WI38 (cell line): Measurements from ENCODE around the gene FADS2.

Experiments used
- H3K4me3 ChIP-seq: 2 replicates; pipeline ENCODE4 v1.5.1; 2011; ENCODE audit warnings: low read depth, mild to moderate bottlenecking, control low read depth, low read length
- TF ChIP-seq, protein P1 (sequence below): IDR thresholded peaks from 2 replicates; pipeline ENCODE4 v1.5.1; 2012; ENCODE audit warnings: low read depth, mild to moderate bottlenecking, control low read depth, low read length

FADS2 gene

DNA sequence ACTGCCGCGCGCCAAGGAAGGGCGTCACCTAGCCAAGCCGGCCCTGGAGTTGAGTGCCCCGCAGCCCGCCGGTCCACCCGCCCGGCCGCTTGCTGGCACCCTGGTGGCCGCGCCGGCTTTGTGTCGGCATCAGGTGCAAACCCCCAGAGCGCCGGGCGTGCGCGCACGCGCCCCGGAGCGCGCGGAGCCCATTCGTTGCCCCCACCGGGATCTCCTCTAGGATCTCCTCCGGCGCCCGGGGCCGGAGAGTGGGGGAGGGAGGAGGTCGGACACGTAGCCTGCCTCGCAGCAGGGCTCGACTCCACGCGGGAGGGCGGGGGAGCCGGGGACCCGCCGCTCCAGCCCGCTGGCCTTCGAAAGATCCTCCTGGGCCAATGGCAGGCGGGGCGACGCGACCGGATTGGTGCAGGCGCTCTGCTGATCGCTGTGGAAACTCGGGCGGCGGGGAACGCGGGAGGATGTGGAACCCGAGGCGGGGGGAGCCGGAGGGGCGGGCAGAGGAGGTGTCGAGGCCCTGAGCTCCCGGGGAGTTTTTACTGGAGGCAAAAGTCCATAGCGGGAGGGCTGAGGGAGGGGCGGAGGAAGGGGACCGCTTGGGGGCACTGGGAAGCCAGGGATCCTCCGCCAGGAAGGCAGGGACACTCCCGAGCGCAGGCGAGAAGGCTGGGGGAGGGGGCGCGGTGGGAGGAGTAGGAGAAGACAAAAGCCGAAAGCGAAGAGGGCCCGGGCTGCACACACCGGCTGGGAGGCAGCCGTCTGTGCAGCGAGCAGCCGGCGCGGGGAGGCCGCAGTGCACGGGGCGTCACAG lies at the start of gene FADS2:
Gene FADS2 (plus strand): TSS at position 730 of the 808 bp plus-strand sequence. CDS start 91 bp downstream, outside the sequence.
- TF ChIP-seq, protein P1, sequence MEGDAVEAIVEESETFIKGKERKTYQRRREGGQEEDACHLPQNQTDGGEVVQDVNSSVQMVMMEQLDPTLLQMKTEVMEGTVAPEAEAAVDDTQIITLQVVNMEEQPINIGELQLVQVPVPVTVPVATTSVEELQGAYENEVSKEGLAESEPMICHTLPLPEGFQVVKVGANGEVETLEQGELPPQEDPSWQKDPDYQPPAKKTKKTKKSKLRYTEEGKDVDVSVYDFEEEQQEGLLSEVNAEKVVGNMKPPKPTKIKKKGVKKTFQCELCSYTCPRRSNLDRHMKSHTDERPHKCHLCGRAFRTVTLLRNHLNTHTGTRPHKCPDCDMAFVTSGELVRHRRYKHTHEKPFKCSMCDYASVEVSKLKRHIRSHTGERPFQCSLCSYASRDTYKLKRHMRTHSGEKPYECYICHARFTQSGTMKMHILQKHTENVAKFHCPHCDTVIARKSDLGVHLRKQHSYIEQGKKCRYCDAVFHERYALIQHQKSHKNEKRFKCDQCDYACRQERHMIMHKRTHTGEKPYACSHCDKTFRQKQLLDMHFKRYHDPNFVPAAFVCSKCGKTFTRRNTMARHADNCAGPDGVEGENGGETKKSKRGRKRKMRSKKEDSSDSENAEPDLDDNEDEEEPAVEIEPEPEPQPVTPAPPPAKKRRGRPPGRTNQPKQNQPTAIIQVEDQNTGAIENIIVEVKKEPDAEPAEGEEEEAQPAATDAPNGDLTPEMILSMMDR = no peak
- peak within 1 kb of the TSS; percentile 81 for H3K4me3 ChIP-seq

DNA sequence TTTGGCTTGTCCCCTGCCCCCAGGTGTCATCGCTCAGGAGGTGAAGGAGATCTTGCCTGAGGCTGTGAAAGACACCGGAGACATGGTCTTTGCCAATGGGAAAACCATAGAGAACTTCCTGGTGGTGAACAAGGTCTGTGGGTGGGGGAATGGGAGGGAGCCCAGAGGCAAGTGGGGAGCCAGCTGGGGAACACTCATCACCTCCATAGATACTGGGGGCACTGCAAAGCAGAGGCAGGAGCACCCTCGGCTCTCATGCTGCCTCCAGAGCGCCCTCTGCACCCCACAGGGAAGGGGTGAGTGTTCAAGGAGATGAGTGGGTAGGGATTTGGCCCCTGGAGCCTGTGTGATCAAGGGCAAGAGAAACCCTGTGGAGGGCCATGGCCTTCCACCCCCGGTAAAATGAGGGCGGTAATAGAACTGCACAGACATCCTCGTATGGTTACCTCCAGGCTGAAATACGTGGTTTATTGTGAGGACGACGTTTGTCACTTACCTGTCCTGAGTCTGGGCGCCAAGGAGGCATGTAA lies 49.7 kb upstream of the FADS2 start:
- TF ChIP-seq, protein P1 = no peak
- H3K4me3 ChIP-seq = no peak overlapping the region

DNA sequence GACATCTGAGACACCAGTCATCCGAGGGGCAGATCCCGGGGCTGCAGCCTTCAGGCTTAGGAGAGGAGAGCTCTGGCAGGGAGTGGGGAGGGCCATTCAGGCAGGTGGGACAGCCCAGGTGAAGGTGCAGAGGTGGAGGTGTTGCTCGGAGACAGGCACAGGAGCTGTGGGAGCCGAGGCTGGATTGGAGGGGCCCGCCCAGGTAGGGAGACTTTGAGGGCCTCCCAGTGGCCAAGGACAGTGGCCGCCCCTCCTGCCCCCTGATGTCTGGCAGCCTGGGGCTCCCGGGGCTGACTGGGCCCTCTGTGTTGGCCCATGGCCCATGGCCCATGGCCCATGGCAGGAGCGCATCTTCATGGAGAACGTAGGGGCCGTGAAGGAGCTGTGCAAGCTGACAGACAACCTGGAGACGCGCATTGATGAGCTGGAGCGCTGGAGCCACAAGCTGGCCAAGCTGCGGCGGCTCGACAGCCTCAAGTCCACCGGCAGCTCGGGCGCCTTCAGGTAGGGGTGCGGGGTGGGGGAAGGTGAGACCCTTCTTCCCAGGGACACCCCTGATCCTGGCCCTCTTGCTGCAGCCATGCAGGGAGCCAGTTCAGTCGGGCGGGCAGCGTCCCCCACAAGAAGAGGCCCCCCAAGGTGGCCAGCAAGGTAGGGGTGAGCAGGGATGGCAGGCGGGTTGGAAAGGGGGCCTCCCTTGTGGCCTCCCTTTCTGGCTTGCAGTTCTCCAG lies 49.0 kb upstream of the FADS2 start:
- TF ChIP-seq, protein P1 = no peak
- no peak overlapping the region for H3K4me3 ChIP-seq

DNA sequence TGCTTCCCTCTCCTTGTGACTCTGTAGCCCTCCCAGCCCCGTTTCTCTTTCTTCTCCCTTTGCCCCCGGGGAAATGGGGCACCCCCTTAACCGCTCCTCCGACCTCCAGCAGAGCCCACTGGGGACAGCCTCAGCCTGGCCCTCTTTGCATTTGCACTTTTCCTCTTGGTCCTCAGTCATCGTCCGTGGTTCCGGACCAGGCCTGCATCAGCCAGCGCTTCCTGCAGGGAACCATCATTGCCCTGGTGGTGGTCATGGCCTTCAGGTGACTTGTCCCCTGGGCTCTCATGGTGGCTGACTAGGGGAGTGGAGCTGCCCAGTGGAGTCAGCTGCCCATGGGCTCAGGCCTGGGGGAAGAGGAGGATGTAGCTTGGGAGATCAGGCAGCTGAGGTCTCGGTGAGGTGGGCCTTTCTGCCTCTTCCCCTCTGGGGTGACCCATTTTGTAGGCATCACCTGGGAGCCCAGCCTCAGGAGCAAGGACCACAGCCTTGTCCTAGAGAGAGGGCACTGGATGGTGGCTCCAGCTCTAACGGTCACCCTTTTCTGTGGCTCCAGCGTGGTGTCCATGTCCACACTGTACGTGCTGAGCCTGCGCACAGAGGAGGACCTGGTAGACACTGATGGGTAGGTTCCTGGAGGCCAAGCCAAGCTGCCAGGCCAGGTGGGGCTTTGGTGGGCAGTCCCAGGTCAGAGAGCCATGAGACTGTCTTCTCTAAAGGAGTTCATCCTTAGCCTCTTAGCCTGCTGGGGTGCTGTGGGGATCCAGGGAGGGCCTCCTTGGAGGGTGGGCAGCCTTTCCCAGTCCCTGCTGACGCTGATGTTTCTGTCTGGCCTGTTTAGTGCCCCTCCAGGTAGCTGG lies 48.2 kb upstream of the FADS2 start:
- TF ChIP-seq, protein P1 = no peak

DNA sequence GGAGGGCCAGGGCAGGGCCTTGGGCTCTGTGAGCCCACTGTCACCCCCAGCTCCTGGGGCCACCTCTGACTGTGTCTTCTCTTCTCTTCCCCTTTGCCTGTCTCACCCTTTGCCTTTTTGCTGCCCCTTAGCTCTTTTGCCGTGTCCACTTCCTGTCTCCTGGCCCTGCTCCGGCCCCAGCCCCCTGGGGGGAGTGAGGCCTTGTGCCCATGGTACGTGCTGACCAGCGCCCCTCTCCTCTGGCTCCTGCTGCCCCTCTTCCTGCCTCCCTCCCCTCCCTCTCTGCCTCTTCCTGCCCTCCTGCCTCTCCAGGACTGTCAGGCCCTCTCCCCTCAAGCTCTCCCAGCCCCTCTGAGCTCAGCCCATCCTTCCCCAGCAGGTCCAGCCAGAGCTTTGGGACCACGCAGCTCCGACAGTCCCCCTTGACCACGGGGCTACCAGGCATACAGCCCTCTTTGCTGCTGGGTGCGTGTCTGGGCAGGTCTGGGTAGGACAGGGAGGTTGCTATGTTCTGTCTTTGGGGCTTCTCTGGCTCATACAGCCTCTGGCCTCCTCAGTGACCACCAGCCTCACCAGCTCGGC lies 47.4 kb upstream of the FADS2 start:
- no peak overlapping the region for H3K4me3 ChIP-seq
- TF ChIP-seq, protein P1 = no peak

More for the DNA sequence above, 48.2 kb upstream of the FADS2 start:
- no peak overlapping the region for H3K4me3 ChIP-seq

DNA sequence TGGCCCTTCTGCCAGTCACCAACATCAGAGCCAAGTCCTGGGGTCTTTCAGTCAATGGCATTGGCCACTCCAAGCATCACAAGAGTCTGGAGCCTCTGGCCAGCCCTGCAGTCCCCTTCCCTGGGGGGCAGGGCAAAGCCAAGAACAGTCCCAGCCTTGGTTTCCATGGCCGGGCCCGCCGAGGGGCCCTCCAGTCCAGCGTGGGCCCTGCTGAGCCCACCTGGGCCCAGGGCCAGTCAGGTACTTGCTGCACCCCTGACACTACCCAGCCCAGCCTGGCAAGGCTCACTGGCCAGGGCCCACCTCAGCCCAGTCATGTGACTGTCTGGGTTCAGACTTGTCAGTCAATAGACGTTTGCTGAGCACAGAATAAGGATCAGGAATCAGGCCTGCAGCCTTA lies 46.5 kb upstream of the FADS2 start:
- TF ChIP-seq, protein P1 = no peak
- no peak overlapping the region for H3K4me3 ChIP-seq
